GM18507 (cell line): ENCODE results near the gene CETP.

ENCODE experiments used
- DNase-seq: peaks from one replicate; pipeline ENCODE4 v3.0.0; 2011; ENCODE audit warnings: low read depth; ENCODE audit not compliant: insufficient read length; ENCODE audit errors: extremely low spot score
- FAIRE-seq: peaks from 2 replicates; lab custom pipeline; 2011; peaks lifted over from hg19 to GRCh38; lab: Jason Lieb, UNC

The CETP gene

GRCh38 chr16:56961851-56962281, at the start of gene CETP:
Gene CETP (plus strand): TSS chr16:56961950. CDS start chr16:56961980, 30 bp downstream.
- FAIRE-seq (no peak), DNase-seq (no peak)

- DNase-seq = no peak
- no peak for FAIRE-seq
Observed at GRCh38 chr16:56912746-56913708, 48.7 kb upstream of the CETP start.

- FAIRE-seq (no peak), DNase-seq (no peak)
Observed at GRCh38 chr16:56914896-56915295, 46.9 kb upstream of the CETP start.

- no peak for FAIRE-seq
- no peak for DNase-seq
Observed at GRCh38 chr16:56915336-56916119, 46.2 kb upstream of the CETP start.

- peak; percentile 95 for FAIRE-seq
- peak; percentile 62 for DNase-seq
Observed at GRCh38 chr16:56916571-56917403, 45.0 kb upstream of the CETP start.

- no peak for DNase-seq
- FAIRE-seq = no peak
Observed at GRCh38 chr16:56918467-56919012, 43.2 kb upstream of the CETP start.

GRCh38 chr16:56919099-56919800, 42.5 kb upstream of the CETP start:
- FAIRE-seq (no peak), DNase-seq (no peak)

GRCh38 chr16:56921571-56921970, 40.2 kb upstream of the CETP start:
- DNase-seq (no peak), FAIRE-seq (no peak)

GRCh38 chr16:56923481-56924091, 38.2 kb upstream of the CETP start:
- DNase-seq (no peak), FAIRE-seq (no peak)

- no peak for FAIRE-seq
Observed at GRCh38 chr16:56927471-56927870, 34.3 kb upstream of the CETP start.

GRCh38 chr16:56929639-56930038, 32.1 kb upstream of the CETP start:
- FAIRE-seq (no peak), DNase-seq (no peak)

More at GRCh38 chr16:56927471-56927870, 34.3 kb upstream of the CETP start:
- no peak for DNase-seq

GRCh38 chr16:56930486-56931270, 31.1 kb upstream of the CETP start:
- no peak for DNase-seq
- FAIRE-seq = peak; percentile 5

- FAIRE-seq (peak; percentile 72), DNase-seq (no peak)
Observed at GRCh38 chr16:56931271-56931891, 30.4 kb upstream of the CETP start.

- peak; percentile 98 for DNase-seq
- peak; percentile 95 for FAIRE-seq
Observed at GRCh38 chr16:56931892-56932720, 29.6 kb upstream of the CETP start, which contains the start of gene HERPUD1. Gene HERPUD1 (plus strand): TSS chr16:56932142. CDS start chr16:56932245, 103 bp downstream.

- DNase-seq = no peak
- FAIRE-seq = peak; percentile 67
Observed at GRCh38 chr16:56932721-56933619, 28.8 kb upstream of the CETP start.
